ENCODE data around the gene SGSM1. TPM values are rescaled to one million over a fixed set of nuclear protein-coding genes. Genes with fewer than 3 reads are reported as not detected.

Gene SGSM1
- total RNA-seq, 1 experiment from 2014 or later = 4.3 TPM

GRCh38 chr22:24962094-24962493 is 156.1 kb downstream of the SGSM1 start:
- Mint-ChIP-seq H3K4me1 (peaks cover 11 to 17% of the 10 kb centered on the region in 2 experiments), H3K27me3 (ENCODE audit: low read depth) (no peaks in the 10 kb centered on the region), H3K27ac (no peak overlapping the region; a peak in 1 of 7 replicates), H3K36me3 (ENCODE audit: insufficient read depth in 1 of 3, low read depth in 3 of 3) (peaks cover 0 to 11% (median 0%) of the 10 kb centered on the region in 3 experiments; a peak in 3 of 7 replicates), H3K9me3 (no peaks in the 10 kb centered on the region), H3K4me3 (no peak overlapping the region)
- no peak overlapping the region for H2BK15ac ChIP-seq (ENCODE audit: low read depth, low read length)
- no peak overlapping the region for H3K18ac ChIP-seq (ENCODE audit: insufficient read length, low read depth, low read length)
- H3K4ac ChIP-seq (ENCODE audit: low read depth, low read length) = no peak overlapping the region
- H2BK120ac ChIP-seq (ENCODE audit: low read depth, low read length, poor library complexity, severe bottlenecking) = no peak overlapping the region
- H3K27me3 ChIP-seq (ENCODE audit: insufficient read depth, low read length) = no peaks in the 10 kb centered on the region
- H2AFZ ChIP-seq (ENCODE audit: low read length) = no peak overlapping the region
- H4K91ac ChIP-seq (ENCODE audit: insufficient read length, low read depth, low read length) = no peak overlapping the region
- H3T11ph ChIP-seq (ENCODE audit: low read length) = no peak overlapping the region
- no peak overlapping the region for H4K8ac ChIP-seq (replicated peaks; ENCODE audit: insufficient read length, low read depth, low read length)
- no peak overlapping the region for H2BK12ac ChIP-seq (ENCODE audit: insufficient read length, low read depth, low read length)
- no peak overlapping the region for H3K4me2 ChIP-seq (ENCODE audit: insufficient read depth, insufficient read length, low read length)
- no peak for DNase-seq
- no peaks in the 10 kb centered on the region for H3K9me3 ChIP-seq (ENCODE audit: control insufficient read depth, low read depth, low read length)
- no peak overlapping the region for H2AK5ac ChIP-seq (ENCODE audit: insufficient read length, low read length)
- H3K27ac ChIP-seq (ENCODE audit: insufficient read length, low read depth, low read length) = no peak overlapping the region
- no peaks in the 10 kb centered on the region for H4K20me1 ChIP-seq (ENCODE audit: control insufficient read depth, insufficient read depth, insufficient read length)
- no peak overlapping the region for H3K9ac ChIP-seq (ENCODE audit: extremely low read depth, insufficient read length, low read length)
- no peak overlapping the region for H2BK5ac ChIP-seq (ENCODE audit: insufficient read length, low read length)
- no peak overlapping the region for H2BK20ac ChIP-seq (ENCODE audit: low read depth, low read length, poor library complexity, severe bottlenecking)
- H3K79me1 ChIP-seq (ENCODE audit: insufficient read depth, low read depth, low read length, poor library complexity, severe bottlenecking) = no peaks in the 10 kb centered on the region
- WGBS (ENCODE audit: extremely low coverage, insufficient read length, low lambda C conversion rate) = no CpG with 5 or more reads among the region's 8 CpGs
- no peak overlapping the region for H3K56ac ChIP-seq (ENCODE audit: insufficient read length, low read depth, low read length)
- no peak overlapping the region for H3K23ac ChIP-seq (ENCODE audit: insufficient read length, low read depth, low read length)
- TF ChIP-seq CTCF (conservative IDR thresholded peaks at IDR 0.05) = no peak
- no peaks in the 10 kb centered on the region for H3K23me2 ChIP-seq (ENCODE audit: insufficient read length, low read depth, low read length, poor library complexity, severe bottlenecking)
- no peak overlapping the region for H4K5ac ChIP-seq (ENCODE audit: insufficient read length, low read depth, low read length)
- no peaks in the 10 kb centered on the region; the same call in 1 of the 2 replicates for H3K4me1 ChIP-seq (ENCODE audit: insufficient read depth, low read length)
- H3K79me2 ChIP-seq (ENCODE audit: insufficient read depth, low read length) = no peaks in the 10 kb centered on the region
- H3K14ac ChIP-seq (ENCODE audit: insufficient read depth, low read length) = no peak overlapping the region
